ENCODE measurements around the gene GAB2.

Gene GAB2

GRCh38 chr11:78171951-78172350 is 245.7 kb downstream of the GAB2 start:
- no peak for DNase-seq

DNA sequence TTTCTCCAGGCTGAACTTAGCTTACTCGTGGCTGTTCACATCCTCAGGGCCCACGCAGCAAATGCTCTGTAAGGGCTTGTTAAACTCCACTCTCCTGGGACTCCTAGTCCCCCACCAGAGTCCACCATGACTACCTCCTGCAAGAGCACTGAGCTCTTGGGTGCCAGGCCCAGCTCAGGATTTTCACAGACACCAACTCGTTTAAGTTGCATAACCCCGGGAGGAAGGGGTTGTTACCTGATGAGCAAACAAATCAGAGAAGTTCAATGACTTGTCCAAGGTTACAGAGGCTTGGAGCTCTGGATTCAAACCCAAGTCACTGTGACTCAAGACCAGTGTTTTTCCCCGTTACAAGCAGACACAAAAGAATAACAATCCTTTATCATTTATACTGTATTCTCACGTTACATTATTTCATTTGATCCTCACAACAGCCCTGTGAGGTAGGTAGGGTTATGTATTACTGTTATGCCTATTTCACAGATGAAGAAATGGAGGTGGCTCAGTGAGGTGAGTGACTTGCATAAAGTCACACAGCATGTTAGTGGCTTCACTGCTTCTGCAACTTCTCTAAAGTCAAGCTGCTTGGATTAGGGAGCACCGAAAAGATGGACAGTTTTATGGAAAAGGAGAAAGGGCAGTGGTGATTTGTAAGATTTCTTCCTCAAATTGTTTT is 246.6 kb downstream of the GAB2 start:
- no peak for DNase-seq

DNA sequence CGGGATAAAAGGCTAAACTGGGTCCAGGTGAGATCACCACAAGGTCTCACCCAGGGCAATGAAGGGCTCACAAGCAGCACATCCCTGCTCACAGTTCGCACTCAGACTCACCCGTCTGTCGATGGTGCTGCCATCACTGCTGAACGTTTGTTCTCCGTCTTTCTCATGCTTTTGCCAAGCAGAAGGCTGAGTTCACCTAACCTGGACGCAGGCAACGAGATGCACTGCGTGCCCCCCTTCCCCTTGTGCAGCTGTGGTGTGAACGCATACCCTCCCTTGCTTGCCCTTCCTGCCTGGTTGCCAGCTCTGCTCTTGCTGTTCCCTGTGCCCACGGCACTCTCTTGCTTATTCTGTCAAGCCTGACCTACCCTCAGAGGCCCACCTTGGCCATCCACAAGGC is 247.2 kb downstream of the GAB2 start:
- DNase-seq = no peak

- DNase-seq = no peak
Measured at GRCh38 chr11:78168539-78169477, 248.8 kb downstream of the GAB2 start.

GRCh38 chr11:78166855-78167469 is 250.7 kb downstream of the GAB2 start:
- no peak for DNase-seq
